ENCODE data around the gene TUBAL3.
"Not testable (repeated sequence)": the region's sequence is repeated elsewhere in the genome, so short reads cannot be mapped to it uniquely, and the experiment has no call there.

The TUBAL3 gene

DNA sequence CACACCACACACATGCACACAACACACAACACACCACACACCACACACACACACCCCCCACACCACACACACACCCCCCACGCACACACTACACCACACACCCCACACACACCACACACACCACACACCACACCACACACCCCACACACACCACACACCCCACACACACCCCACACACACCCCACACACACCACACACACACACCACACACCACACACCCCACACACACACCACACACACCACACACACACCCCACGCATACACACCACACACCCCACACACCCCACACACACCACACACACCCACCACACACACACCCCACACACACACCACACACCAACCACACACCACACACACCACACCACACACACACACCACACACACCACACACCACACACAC, 23.4 kb downstream of the TUBAL3 start:
- H3K4me3 ChIP-seq (ENCODE audit: low read depth, low read length) = no peak overlapping the region

DNA sequence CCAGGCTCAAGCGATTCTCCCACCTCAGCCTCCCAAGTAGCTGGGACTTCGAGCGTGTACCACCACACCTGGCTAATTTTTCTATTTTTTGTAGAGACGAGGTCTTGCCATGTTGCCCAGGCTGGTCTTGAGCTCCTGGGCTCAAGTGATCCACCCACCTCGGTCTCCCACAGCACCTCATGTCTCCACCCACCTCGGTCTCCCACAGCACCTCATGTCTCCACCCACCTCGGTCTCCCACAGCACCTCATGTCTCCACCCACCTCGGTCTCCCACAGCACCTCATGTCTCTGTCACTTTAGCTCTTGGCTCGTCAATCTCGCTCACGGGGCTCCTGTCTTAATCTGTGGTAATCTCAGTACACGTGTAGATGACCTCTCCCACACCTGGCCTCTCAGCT, 24.2 kb downstream of the TUBAL3 start:
- H3K4me3 ChIP-seq (ENCODE audit: low read depth, low read length) = not testable (repeated sequence)

DNA sequence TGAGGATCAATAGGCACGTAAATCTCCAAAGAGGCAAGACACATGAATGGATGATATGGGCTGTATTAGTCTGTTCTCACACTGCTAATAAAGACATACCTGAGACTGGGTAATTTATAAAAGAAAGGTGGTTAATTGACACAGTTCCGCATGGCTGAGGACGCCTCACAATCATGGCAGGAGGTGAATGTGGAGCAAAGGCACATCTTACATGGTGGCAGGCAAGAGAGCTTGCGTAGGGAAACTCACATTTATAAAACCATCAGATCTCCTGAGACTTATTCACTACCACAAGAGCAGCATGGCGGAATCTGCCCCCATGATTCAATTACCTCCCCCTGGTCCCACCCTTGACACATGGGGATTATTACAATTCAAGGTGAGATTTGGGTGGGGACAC, 25.4 kb downstream of the TUBAL3 start:
- H3K4me3 ChIP-seq (ENCODE audit: low read depth, low read length) = not testable (repeated sequence)

DNA sequence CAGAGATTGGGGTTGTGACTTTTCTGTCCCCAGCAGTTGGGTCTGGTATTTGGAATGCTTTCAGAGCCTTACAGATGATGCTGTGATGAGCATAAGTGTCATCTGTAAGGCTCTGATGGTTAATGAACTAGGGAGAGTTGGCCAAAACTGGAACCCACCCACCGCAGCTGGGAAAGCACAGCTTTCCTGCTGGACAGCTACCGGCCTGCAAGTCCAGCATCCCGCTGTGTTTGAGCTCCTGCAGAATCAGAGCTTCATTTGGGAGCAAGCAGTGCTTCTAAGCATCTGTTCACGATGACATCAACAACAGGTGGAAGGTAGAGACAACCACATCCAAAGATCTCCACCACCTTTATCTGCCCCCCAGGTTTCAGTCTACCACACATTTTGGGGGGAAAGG, 28.2 kb downstream of the TUBAL3 start:
- no peak overlapping the region for H3K4me3 ChIP-seq (ENCODE audit: low read depth, low read length)

DNA sequence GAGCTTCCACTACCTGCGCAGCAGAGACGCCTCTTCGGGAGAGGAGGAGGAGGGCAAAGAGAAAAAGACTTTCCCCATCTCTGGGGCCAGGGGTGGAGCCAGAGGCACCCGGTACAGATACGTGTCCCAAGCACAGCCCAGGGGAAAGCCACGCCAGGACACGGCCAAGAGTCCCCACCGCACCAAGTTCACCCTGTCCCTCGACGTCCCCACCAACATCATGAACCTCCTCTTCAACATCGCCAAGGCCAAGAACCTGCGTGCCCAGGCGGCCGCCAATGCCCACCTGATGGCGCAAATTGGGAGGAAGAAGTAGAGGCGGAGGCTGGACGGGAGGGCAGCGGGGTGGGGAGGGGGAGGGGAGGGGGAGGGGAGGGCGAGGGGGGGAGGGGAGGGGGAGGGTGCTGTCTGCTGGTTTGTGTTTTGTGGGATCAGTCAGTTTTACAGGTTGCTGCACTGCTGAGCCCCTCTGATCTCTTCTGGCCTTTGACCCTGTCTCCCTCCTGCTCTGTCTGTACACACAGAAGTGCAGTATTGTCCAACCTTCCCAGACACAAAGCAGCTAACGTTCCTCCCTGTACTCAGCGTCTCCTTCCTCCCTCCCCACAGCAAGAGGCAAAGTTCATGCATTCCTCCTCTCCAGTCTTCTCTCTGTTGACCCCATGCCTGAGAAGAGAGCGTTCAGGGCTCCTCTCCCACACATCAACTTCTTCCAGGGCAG, 30.6 kb downstream of the TUBAL3 start:
- H3K4me3 ChIP-seq (ENCODE audit: low read depth, low read length) = no peak overlapping the region

DNA sequence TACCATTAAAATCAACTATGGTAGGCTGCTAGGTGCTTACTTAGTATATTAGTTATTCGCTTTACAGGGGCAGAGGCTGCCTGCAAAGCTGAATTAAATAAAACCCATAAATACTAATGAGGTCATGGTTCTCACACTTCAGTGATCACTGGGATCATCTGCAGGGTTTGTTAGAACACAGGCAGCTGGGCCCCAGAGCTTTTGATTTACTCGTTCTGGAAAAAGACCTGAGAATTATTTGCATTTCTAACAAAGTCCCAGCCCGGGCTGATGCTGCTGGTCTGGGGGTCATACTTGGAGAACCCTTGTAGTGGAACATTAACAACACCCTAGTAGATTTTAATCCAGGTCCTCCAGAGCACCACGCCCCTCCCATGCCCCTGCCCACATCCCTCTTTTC, 31.3 kb downstream of the TUBAL3 start:
- H3K4me3 ChIP-seq (ENCODE audit: low read depth, low read length) = no peak overlapping the region

DNA sequence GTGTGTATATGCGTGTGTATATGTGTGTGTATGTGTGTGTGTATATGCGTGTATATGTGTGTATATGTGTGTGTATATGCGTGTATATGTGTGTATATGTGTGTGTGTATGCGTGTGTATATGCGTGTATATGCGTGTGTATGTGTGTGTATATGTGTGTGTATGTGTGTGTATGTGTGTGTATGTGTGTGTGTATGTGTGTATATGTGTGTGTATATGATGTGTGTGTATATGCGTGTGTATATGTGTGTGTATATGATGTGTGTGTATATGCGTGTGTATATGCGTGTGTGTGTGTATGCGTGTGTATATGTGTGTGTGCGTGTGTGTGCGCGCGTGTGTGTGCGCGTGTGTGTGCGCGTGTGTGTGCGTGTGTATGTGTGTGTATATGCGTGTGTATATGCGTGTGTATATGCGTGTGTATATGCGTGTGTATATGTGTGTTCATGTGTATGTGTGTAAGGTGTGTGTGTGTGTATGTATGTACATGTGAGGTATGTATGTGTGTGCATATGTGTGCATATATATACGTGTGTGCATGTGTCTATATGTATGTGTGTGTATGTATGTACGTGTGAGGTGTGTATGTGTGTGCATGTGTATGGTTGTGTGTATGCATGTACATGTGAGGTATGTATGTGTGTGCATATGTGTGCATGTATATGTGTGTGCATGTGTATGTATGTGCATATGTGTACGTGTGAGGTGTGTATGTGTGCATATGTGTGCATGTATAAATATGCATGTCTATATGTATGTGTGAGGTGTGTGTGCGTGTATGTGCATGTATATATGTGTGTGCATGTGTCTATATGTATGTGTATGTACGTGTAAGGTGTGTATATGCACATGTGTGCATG, 33.9 kb downstream of the TUBAL3 start:
- H3K4me3 ChIP-seq (ENCODE audit: low read depth, low read length) = no peak overlapping the region

DNA sequence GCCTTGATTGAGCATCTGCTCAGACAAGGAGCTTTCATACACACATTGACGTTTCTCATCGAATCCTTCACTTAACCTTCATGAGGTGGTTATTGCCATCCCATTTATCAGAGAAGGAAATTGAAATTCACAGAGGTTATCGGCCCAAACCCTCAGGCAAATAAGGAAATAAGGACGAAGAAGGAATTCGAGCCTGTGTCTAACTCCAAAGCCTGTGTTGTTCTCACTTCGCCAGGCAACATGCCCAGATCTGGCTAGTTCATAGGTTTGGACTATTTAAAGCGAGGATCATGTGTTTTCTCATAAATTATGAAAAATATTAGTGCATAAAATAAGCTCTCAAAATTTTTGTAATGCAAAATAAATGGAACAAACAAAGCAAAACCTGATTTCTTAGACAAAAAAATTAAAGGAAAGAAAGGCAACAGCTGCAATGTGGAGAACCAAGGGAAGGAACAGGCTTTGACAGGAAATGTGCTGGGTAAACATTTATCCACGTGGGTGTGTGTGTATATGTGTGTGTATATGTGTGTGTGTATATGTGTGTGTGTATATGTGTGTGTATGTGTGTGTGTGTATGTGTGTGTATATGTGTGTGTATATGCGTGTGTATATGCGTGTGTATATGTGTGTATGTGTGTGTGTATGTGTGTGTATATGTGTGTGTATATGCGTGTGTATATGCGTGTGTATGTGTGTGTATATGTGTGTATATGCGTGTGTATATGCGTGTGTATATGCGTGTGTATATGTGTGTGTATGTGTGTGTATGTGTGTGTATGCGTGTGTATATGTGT, 35.1 kb downstream of the TUBAL3 start:
- no peak overlapping the region for H3K4me3 ChIP-seq (ENCODE audit: low read depth, low read length)

DNA sequence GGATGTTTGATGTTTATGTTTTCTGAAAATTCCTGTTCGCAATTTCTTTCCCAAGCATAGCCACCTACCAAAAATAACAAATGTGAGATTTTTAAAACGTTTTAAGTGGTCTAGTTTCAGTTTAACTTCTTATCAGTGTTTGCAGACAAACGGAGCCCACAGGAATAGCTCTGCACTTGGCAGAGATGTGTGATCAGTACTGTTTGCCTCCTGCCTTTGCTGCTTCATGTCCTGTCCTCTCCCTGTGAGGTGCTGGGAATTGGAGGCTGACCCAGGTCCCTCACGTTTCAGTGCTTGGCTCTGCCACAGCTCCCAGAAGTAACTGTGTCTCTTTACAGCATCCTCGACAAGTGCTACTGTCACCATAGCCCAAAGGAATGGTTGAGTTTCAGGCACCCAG, 38.7 kb downstream of the TUBAL3 start:
- no peak overlapping the region for H3K4me3 ChIP-seq (ENCODE audit: low read depth, low read length)

DNA sequence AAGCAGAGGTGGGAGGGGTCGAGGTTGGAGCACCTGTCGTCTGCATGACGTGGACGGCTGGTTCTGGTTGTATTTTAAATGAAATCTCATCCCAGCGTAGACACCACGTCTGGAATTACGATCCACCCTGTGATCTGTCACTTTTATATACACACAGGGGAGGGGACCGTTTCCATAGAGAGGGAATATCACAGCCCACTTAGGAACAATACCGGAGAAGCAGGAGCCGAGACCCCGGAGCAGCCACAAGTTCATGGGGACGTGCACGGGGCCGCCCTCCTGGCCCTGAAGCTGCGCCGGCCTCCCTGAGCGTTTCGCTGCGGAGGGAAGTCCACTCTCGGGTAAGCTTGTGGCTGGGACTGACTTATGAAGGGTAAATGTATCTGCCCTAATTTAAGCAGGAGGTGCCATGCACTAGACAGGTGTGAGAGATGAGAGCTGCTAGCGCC, 39.7 kb downstream of the TUBAL3 start, which contains the start of gene UCN3:
TSS of gene UCN3 (plus strand) at position 77 of the 449 bp plus-strand sequence. CDS start 8,755 bp downstream, outside the sequence.
- H3K4me3 ChIP-seq (ENCODE audit: low read depth, low read length) = no peak within 1 kb of the TSS

DNA sequence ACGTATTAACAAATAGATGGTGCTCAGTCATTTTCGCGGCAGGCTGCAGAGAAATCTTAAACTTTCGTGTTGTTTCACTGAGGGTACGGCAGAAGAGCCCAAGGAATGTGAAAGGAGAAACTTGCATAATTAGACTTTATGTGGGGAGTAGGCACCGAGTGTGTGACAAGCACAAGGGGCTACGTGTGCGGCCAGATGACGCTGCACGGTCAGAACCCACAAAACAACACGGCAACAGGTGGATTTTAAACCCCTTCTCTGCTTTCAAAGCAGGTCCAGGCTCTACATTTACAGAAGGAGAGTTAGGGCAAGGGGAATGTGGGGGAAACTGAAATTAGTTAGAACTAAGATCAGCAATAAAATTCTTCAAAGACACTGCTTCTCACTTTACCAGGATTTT, 40.3 kb downstream of the TUBAL3 start:
- no peak overlapping the region for H3K4me3 ChIP-seq (ENCODE audit: low read depth, low read length)

DNA sequence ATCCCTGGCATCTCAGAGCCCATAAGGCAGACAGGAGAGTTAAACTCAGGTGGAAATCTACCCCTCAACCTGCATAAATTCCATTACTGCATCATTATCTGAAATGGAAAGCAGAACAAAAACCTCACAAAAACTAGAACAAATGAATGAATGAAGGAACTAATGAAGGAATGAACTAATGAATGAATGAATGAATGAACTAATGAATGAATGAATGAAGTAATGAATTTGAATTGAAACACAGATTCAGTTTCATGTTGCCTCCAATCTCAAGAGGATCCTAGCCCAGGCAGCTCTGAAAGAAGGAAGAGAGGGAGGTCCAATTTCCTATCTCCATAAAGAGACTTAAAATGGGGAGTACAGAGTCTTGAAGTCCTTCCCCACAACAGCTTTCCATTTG, 41.8 kb downstream of the TUBAL3 start:
- no peak overlapping the region for H3K4me3 ChIP-seq (ENCODE audit: low read depth, low read length)

DNA sequence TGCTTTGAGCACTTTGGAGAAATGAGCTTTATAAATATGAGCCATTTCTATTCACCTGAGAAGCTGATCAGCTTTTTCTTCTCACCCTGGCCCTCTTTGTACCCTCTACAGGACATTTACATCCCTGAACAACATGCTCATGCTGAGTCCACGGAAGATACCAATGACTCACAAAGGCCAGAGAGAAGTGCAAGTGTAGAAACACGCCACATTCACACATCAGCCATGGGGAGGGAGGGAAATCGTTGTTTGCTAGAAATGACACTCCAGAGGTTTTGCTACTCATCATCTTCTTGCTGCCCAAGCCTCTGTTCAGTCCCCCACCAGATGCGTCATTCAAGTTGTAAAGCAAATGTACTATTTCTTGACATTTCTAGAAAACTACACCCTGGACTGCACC, 42.7 kb downstream of the TUBAL3 start:
- H3K4me3 ChIP-seq (ENCODE audit: low read depth, low read length) = no peak overlapping the region

DNA sequence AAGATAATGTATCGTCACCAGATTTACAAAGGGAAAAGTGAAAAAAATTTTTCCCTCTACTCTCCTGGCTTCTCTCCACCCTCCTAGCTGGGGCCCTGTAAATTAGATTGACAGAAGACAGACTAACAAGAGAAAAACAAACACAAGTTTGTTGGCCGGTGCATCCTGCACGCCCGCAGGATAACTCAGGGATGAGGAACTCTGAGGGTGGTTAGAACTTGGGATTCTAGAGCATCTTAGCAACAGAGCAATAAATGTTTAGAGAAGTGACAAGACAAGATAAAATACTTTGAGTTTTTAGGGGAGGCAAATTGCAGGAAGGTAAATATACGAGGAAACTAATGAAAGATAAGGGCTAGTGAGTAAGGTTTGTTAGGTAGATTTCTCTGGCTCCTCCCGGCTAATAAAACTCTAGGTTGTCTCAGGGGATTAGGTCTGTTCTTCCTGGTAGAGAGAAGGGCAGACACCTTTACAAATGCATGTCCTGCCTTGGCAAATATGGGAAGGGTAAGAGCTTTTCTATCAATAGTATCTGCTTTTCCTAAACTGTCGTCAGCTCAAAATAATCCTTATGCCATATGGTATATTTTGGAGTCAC, 44.2 kb downstream of the TUBAL3 start:
- H3K4me3 ChIP-seq (ENCODE audit: low read depth, low read length) = no peak overlapping the region

DNA sequence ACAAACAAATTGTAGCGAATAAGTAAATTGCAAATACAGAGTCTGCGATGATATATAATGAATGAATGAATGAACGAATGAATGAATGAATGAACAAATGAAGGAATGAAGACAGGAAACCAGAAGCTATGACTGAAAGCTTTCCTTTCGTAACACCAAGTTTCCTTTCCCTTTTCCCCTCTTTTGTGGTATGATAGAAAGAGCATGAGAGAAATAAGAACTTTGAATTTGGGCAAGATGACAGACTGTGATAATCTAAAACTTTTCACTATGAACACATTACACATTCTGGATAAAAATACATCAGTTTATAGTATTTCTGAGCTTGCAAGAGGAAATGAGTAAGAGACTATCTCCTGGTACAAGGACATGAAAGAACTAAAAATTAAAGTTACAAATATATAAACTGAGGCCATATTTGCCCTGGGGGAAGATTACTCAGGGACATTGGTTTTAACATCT, 48.3 kb downstream of the TUBAL3 start:
- no peak overlapping the region for H3K4me3 ChIP-seq (ENCODE audit: low read depth, low read length)

DNA sequence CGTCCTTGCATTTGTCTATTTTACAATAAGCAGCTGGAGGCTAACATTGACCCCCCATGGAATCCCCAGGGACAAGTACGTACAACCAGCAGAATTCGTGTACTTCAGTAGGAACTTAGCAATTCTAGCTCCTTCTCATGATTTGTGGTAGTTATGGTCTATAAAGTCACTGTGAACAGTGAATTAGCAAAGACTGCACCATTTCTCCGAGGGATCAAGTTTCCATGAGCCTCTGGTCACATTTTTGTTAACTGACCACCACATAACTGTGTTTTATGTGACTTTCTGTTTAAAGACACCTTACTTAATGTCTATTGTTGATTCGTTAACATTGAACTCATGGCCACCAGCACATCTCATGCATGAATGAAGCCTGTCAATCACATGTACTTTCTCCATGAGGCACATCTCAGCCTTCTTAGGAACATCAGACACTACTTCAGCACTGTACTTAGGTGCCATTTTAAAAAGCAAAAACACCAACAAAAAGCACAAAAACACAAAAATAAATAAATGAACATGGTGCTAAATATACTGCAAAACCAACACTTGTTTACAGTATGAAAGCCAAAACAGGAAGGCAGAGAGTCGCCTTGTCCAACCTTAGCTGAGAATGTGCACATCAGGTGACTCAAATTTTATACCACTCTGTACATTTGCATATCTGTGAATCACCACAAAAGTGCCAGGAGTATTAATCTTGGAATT, 48.9 kb downstream of the TUBAL3 start:
- H3K4me3 ChIP-seq (ENCODE audit: low read depth, low read length) = no peak overlapping the region

DNA sequence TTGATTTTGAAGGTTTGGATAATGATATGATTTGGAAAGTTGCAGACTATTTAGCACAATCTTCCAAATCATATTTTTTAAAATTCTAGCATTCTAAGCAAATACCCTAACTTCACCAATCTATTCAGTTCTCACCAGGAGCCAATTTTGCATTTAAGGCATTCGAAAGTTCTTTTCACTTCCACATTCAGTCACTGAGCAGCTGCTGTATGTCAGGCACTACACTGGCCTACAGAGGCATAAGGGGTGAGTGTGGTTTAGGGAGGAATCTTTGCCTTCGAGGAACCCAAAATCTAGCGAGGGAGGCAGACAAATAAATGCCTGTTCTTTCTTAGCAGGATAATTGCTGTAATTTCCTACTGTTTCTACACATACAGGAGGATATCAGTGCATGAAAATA, 50.6 kb downstream of the TUBAL3 start:
- H3K4me3 ChIP-seq (ENCODE audit: low read depth, low read length) = no peak overlapping the region

DNA sequence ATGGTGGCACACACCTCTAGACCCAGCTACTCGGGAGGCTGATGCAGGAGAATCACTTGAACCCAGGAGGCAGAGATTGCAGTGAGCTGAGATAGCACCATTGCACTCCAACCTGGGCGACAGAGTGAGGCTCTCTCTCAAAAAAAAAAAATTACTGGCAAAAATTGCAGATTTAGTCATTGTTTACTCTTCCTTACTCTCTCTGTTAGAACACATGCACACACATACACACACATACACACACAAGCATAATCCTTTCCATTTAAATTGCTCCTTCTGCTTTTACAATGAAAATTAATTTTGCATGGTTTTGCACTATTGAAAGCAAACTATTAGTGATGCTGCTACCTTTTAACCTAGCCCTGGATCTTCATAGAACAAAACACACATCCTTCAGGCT, 55.3 kb downstream of the TUBAL3 start:
- H3K4me3 ChIP-seq (ENCODE audit: low read depth, low read length) = no peak overlapping the region

DNA sequence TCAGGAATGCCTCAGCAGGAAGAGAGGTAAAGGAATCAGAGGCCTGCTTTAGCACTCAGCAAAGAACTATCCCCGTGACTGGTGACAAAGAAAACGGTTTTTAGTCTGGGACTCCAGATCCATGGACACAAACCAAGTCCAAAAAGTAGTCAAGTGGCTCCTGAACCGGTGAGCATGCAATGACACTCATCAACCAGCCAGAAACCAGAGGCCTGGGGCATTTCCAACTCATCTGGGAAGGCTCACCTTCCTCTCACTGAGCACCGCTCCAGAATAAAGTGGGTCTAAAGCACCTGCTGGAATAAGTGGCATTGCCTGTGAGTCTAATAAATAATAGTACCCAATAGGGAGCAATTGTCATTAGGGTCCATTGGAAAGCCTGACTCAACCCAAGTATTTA, 57.7 kb downstream of the TUBAL3 start:
- H3K4me3 ChIP-seq (ENCODE audit: low read depth, low read length) = no peak overlapping the region

DNA sequence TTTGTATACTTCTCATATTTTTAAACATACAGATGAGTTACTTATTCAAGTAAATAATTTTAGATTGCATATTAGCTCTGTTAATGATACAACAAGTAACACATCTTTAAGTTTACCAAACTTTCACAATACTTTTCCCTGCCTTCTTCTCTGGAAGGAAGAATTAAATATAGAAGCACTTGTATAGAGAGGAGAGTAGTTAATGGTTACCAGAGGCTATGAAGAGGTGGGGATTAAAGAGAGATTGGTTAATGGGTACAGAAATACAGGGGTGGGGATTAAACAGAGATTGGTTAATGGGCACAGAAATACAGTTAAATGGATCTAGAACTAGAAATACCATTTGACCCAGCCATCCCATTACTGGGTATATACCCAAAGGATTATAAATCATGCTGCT, 59.9 kb downstream of the TUBAL3 start:
- no peak overlapping the region for H3K4me3 ChIP-seq (ENCODE audit: low read depth, low read length)
